C4-2B (cell line): ENCODE results near the gene APOC1.

Experiments used
- H3K27ac ChIP-seq: fragments of 450-650 bp; 2 replicates; pipeline ENCODE4 v1.5.1; 2017
- ZFX ChIP-seq: fragments of 450-650 bp; IDR thresholded peaks from 2 replicates; pipeline ENCODE4 v1.6.1; 2017

Gene APOC1

DNA sequence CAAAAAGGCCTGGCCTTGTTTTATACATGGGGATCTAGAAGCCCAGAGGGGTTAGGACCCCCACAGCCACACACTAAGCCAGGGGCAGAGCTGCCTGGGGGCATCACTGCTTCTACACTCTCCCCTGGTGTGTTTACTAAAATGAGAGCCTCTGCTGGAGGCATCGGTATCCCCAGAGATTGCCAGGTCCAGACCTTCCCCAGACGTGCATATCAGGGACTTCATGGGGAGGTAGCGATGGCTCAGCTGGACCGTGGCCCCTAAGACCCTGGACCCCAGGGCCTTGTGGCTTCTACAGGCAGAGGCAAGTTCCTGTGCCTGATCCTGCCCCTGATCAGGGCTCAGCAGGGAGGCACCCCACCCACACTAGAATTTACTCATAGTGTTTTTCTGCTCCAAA is 54.3 kb downstream of the APOC1 start:
- TF ChIP-seq ZFX: no peak
- H3K27ac ChIP-seq: no peak overlapping the region
